Esophagus muscularis mucosa (tissue), 3 donors: Measurements from ENCODE around the gene RNF111.

Source experiments
- POLR2A ChIP-seq: fragments of 450-650 bp; IDR thresholded peaks from one replicate; pipeline ENCODE4 v1.6.1; 2017; ENCODE audit warnings: antibody characterized with exemption, moderate library complexity, mild to moderate bottlenecking, low read depth
- TF ChIP-seq, protein P1 (sequence below), 3 experiments: fragments of 200-600 bp in 2 of 3; fragments of 450-650 bp in 1 of 3; sonication (generic) in 2 of 3; IDR thresholded peaks; one replicate each; pipeline ENCODE4 v1.5.1; 2017 to 2019; ENCODE audit warnings: antibody characterized with exemption in 3 of 3, mild to moderate bottlenecking in 2 of 3, moderate library complexity in 1 of 3

GRCh38 chr15:58988006-58988785 is 733 bp downstream of the RNF111 start:
- TF ChIP-seq, protein P1, sequence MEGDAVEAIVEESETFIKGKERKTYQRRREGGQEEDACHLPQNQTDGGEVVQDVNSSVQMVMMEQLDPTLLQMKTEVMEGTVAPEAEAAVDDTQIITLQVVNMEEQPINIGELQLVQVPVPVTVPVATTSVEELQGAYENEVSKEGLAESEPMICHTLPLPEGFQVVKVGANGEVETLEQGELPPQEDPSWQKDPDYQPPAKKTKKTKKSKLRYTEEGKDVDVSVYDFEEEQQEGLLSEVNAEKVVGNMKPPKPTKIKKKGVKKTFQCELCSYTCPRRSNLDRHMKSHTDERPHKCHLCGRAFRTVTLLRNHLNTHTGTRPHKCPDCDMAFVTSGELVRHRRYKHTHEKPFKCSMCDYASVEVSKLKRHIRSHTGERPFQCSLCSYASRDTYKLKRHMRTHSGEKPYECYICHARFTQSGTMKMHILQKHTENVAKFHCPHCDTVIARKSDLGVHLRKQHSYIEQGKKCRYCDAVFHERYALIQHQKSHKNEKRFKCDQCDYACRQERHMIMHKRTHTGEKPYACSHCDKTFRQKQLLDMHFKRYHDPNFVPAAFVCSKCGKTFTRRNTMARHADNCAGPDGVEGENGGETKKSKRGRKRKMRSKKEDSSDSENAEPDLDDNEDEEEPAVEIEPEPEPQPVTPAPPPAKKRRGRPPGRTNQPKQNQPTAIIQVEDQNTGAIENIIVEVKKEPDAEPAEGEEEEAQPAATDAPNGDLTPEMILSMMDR (IDR thresholded peaks at IDR 0.05), result no peak
- TF ChIP-seq POLR2A, result no peak
